Cardiac muscle cell (in vitro differentiated cells and primary cell): ENCODE results near the gene HIVEP3. TPM values are rescaled to one million over a fixed set of nuclear protein-coding genes. Genes with fewer than 3 reads are reported as not detected.

ENCODE experiments used
- DNase-seq, 2 donors: peaks; one replicate each; pipeline versions ENCODE4 v3.0.0 to v3.0.0-alpha.2; 2010 to 2017; ENCODE audit warnings: low read depth in 1 of 2, low spot score in 1 of 2
- H3K27ac ChIP-seq: fragments of 200-600 bp; sonication (generic); 2 replicates; pipeline ENCODE4 v1.5.1; 2016
- H3K27me3 ChIP-seq: fragments of 200-600 bp; sonication (generic); 2 replicates; pipeline ENCODE4 v1.6.0; 2016; ENCODE audit warnings: control low read depth
- H3K36me3 ChIP-seq: fragments of 200-600 bp; sonication (generic); 2 replicates; pipeline ENCODE4 v1.5.1; 2016; ENCODE audit warnings: control low read depth
- H3K4me1 ChIP-seq: fragments of 200-600 bp; sonication (generic); 2 replicates; pipeline ENCODE4 v1.8.1; 2017; ENCODE audit warnings: low read depth, mild to moderate bottlenecking, mixed run types
- H3K4me3 ChIP-seq: fragments of 200-600 bp; sonication (generic); 2 replicates; pipeline ENCODE4 v1.5.1; 2016; ENCODE audit warnings: mild to moderate bottlenecking
- H3K9me3 ChIP-seq: fragments of 200-600 bp; sonication (generic); 2 replicates; pipeline ENCODE4 v1.5.1; 2017; ENCODE audit warnings: low read depth, mild to moderate bottlenecking, control low read depth
- CTCF ChIP-seq: IDR thresholded peaks from 2 replicates; pipeline ENCODE4 v1.5.1; 2012; ENCODE audit warnings: low read depth, mild to moderate bottlenecking, low read length
- polyA plus RNA-seq: library from polyadenylated mRNA; unstranded; fragments of >200 nt; fragmentation: Nextera tagmentation; extraction: Ambion mirVana; gene quantifications from 2 replicates; pipeline ENCODE4 v1.2.1, GENCODE V29; 2016
- total RNA-seq: library from RNA; depleted of rRNA; stranded (reverse); fragments of >200 nt; gene quantifications from 2 replicates; pipeline ENCODE4 v1.2.3, GENCODE V29; 2016

The HIVEP3 gene
- total and polyA plus RNA-seq, 2 experiments from 2014 or later = 0.42 to 0.62 TPM

GRCh38 chr1:41623736-41624135 is 295.0 kb downstream of the HIVEP3 start:
- Histone ChIP-seq H3K27me3 (no peaks in the 10 kb centered on the region), H3K9me3 (no peaks in the 10 kb centered on the region), H3K36me3 (no peaks in the 10 kb centered on the region), H3K4me1 (no peaks in the 10 kb centered on the region), H3K27ac (no peak overlapping the region), H3K4me3 (no peak overlapping the region)
- no peak for TF ChIP-seq CTCF
- DNase-seq = no peak

- TF ChIP-seq CTCF = no peak
- no peak overlapping the region for H3K4me3 ChIP-seq
- H3K36me3 ChIP-seq = no peaks in the 10 kb centered on the region
- H3K27me3 ChIP-seq = no peaks in the 10 kb centered on the region
- no peak overlapping the region for H3K27ac ChIP-seq
- peak in 1 of 2 donors; percentile 14 for DNase-seq
- H3K9me3 ChIP-seq = no peaks in the 10 kb centered on the region
- H3K4me1 ChIP-seq = no peaks in the 10 kb centered on the region
These were observed 295.6 kb downstream of the HIVEP3 start for GRCh38 chr1:41622859-41623732.

- Histone ChIP-seq H3K27ac (no peak overlapping the region), H3K4me1 (no peaks in the 10 kb centered on the region), H3K36me3 (no peaks in the 10 kb centered on the region), H3K4me3 (no peak overlapping the region), H3K27me3 (no peaks in the 10 kb centered on the region), H3K9me3 (no peaks in the 10 kb centered on the region)
- DNase-seq = peak in 1 of 2 donors; percentile 72
- TF ChIP-seq CTCF = no peak
These were observed 296.3 kb downstream of the HIVEP3 start for GRCh38 chr1:41622402-41622801.

GRCh38 chr1:41621791-41622190 is 296.9 kb downstream of the HIVEP3 start:
- no peaks in the 10 kb centered on the region for H3K4me1 ChIP-seq
- no peaks in the 10 kb centered on the region for H3K36me3 ChIP-seq
- TF ChIP-seq CTCF = no peak
- no peak overlapping the region for H3K4me3 ChIP-seq
- no peak overlapping the region for H3K27ac ChIP-seq
- DNase-seq = no peak
- no peaks in the 10 kb centered on the region for H3K27me3 ChIP-seq
- no peaks in the 10 kb centered on the region for H3K9me3 ChIP-seq

GRCh38 chr1:41621256-41621655 is 297.5 kb downstream of the HIVEP3 start:
- no peak for TF ChIP-seq CTCF
- H3K36me3 ChIP-seq = no peaks in the 10 kb centered on the region
- no peak overlapping the region for H3K27ac ChIP-seq
- H3K4me1 ChIP-seq = no peaks in the 10 kb centered on the region
- H3K27me3 ChIP-seq = no peaks in the 10 kb centered on the region
- H3K4me3 ChIP-seq = no peak overlapping the region
- no peak for DNase-seq
- H3K9me3 ChIP-seq = no peaks in the 10 kb centered on the region
